Retinal pigment epithelial cell (primary cell): Measurements from ENCODE around the gene ACACB.

Experiments
- DNase-seq: peaks from one replicate; pipeline ENCODE4 v3.0.0-alpha.2; 2010; ENCODE audit warnings: low read depth
- H3K4me3 ChIP-seq: 2 replicates; pipeline ENCODE4 v1.5.1; 2011; ENCODE audit warnings: mild to moderate bottlenecking, low read length, control low read depth, moderate library complexity
- CTCF ChIP-seq: conservative IDR thresholded peaks from 2 replicates; pipeline ENCODE4 v1.5.1; 2011; ENCODE audit warnings: low read depth, low read length, control low read depth, inconsistent platforms

ACACB gene

GRCh38 chr12:109264943-109265650 is 148.7 kb downstream of the ACACB start:
- no peak for TF ChIP-seq CTCF
- no peak overlapping the region for H3K4me3 ChIP-seq
- no peak for DNase-seq

DNA sequence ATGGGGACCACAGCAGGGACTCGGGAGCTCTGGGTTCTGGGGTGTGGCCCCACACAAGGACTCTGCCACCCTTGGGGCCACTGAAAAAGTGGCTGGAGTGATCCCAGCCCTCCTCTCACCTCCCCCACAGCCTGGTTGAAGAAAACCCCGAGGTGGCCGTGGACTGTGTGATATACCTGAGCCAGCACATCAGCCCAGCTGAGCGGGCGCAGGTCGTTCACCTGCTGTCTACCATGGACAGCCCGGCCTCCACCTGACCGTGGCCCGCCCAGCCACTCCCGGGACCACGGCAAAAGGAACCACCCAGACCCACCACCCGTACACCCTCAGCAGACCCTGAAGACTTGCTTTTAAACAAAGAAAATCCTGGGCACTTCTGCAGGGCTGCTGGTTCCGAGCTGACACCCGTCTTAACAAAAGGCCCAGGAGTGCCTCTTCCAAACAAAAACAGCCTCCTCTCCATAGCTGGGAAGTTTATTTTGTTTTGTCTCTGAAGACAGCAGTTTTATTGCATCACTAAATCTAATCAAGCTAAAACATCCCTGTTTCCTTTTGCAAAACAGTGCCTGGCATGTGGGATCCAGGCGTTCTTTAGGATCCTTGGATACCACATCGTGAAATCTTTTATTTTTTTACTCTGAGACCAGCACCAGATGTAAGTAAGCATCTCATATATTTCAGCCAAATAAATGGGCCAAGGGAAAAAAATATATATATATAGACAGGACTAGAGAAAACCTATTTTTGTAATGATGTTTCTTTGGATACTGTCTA is 149.9 kb downstream of the ACACB start:
- no peak for TF ChIP-seq CTCF
- no peak overlapping the region for H3K4me3 ChIP-seq
- DNase-seq = no peak

- no peak for TF ChIP-seq CTCF
Observed at GRCh38 chr12:109267361-109267760, 151.0 kb downstream of the ACACB start.

DNA sequence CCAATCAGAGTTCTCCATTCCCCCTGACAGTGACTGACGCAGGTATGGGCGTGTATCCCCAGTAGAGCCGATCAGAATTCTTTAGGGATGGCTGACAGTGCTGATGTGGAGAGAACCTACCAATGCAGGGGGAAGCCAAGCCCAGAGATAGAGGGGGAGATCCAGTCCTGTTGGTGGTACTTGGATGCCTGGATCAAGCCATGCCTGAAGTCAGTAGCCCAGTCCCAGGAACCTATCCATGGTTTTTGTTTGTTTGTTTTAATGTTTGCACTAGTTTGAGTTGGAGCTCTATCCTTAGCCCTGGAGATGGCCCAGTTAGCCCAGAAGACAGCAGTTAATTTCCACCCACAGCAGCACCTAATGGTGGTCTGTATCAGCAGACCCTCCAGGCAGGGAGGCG is 152.5 kb downstream of the ACACB start:
- TF ChIP-seq CTCF = no peak
- no peak overlapping the region for H3K4me3 ChIP-seq
- no peak for DNase-seq

More at GRCh38 chr12:109267361-109267760, 151.0 kb downstream of the ACACB start:
- DNase-seq = no peak
- no peak overlapping the region for H3K4me3 ChIP-seq

- no peak overlapping the region for H3K4me3 ChIP-seq
- DNase-seq = no peak
- TF ChIP-seq CTCF = no peak
Observed at GRCh38 chr12:109269428-109269827, 153.0 kb downstream of the ACACB start.

DNA sequence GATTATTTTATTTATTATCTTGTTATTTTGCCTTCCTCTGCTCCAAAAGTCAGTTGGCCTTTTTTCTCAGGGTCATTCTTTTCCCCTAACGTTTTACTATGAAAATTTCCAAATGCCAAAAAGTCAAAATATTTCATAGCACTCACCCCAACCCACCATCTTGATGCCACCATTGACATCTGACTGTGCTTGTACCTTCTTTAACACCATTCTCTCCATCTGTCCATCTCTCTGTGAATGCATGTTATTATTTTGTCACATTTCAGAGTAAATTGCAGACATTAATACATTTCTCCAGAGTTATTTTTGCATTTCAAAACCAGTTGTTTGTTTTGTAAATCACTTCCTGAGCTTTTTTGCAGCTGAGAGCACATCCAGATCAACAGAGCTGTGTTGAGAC is 154.1 kb downstream of the ACACB start:
- H3K4me3 ChIP-seq = no peak overlapping the region
- TF ChIP-seq CTCF = no peak
- DNase-seq = no peak

GRCh38 chr12:109271418-109271817 is 155.0 kb downstream of the ACACB start:
- no peak for DNase-seq

More at GRCh38 chr12:109271418-109271817, 155.0 kb downstream of the ACACB start:
- TF ChIP-seq CTCF = no peak
- H3K4me3 ChIP-seq = no peak overlapping the region
